GM19023 (cell line): ENCODE measurements around the gene ANG.
"Not testable (repeated sequence)": the region's sequence is repeated elsewhere in the genome, so short reads cannot be mapped to it uniquely, and the experiment has no call there.

Experiments
- ATAC-seq: cut with Tn5 transposase; IDR thresholded peaks from one replicate; pipeline ENCODE4 v1.9.1; 2021; ENCODE audit warnings: mild to moderate bottlenecking, moderate library complexity; ENCODE audit not compliant: unreplicated experiment

ANG gene

DNA sequence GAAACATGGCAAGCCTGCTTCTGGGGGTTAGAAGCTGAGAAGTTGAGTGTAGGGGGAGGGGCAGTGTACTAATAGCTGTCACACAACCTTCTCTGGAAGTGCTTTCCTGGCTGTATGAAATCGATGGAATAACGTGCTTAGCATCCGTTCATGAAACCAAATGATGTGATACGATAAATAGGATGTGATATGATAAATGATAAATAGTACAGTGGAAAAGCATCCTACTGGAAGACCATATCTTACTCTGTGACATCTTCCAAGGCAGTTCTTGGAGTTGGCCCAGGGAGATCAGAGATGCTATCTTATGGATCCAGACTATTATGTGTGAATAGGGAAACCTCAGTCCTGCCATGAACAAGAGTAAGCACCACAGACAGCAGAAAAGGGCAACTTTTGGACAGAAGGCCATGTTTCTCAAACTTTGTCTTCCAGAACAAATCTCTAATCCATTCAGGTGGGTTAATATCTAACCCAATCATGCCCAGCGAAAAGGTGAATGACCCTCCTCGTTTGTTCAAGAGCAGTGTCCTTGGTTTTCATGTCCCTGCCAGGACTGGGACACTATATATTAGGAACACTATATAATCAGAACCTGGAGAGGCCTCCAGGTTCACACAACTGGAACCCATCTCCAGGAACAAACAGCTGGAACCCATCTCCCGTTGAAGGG is at the start of gene ANG:
TSS of gene ANG (plus strand) at position 598 of the 673 bp plus-strand sequence. CDS start 4,801 bp downstream, outside the sequence.
- ATAC-seq = no peak

GRCh38 chr14:20641591-20641990 is 47.0 kb upstream of the ANG start, which contains the start of gene OR6S1:
Gene OR6S1 (minus strand): TSS chr14:20641691. CDS start chr14:20641691, 0 bp downstream.
- ATAC-seq = no peak

- no peak for ATAC-seq
These were observed 46.4 kb upstream of the ANG start for GRCh38 chr14:20642182-20642581.

DNA sequence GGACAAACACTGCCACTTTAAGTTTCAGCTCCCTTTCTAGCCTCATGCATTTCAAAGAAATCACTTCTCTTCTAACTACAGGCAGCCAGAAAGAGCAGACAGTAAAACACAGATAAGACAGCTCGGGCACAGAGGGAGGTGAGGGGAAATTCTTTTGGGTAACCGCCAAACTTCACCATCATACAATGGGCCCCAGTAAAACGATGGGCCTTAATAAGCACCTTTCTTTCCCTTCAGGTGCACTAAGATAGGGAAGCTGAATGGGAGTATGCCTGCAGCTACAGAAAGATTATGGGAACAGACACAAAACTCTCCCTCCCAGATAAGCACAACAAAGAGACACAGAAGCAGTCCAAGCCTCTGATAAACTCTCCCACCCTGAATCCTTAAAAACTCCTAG is 45.8 kb upstream of the ANG start:
- not testable (repeated sequence) for ATAC-seq

GRCh38 chr14:20644520-20644919 is 44.0 kb upstream of the ANG start:
- ATAC-seq = no peak

GRCh38 chr14:20645481-20645880 is 43.1 kb upstream of the ANG start:
- ATAC-seq = no peak

- no peak for ATAC-seq
These were observed 35.3 kb upstream of the ANG start for GRCh38 chr14:20652996-20653975.

- no peak for ATAC-seq
These were observed 32.7 kb upstream of the ANG start for GRCh38 chr14:20655851-20656250.

GRCh38 chr14:20656274-20656673 is 32.3 kb upstream of the ANG start:
- no peak for ATAC-seq

GRCh38 chr14:20657216-20658211 is 31.1 kb upstream of the ANG start:
- no peak for ATAC-seq

DNA sequence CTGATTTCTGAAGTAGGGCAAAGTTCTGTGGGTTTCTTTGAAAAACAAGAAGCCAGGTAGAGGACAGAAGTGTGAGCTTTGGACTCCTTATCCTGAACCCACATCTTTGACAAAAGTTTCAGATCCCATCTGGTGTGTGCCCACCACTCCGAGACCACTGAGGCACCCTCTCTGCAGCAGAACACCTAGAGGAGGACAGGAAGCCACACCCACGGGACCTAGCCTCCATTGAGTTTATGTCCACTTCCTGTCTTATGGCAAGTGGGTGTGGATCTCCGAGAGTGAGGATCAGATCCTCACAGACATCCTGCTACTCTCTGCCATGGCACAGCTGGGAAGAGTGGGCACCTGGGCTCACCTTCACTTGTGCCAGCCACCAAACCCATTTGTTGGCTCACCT is 30.3 kb upstream of the ANG start:
- no peak for ATAC-seq

DNA sequence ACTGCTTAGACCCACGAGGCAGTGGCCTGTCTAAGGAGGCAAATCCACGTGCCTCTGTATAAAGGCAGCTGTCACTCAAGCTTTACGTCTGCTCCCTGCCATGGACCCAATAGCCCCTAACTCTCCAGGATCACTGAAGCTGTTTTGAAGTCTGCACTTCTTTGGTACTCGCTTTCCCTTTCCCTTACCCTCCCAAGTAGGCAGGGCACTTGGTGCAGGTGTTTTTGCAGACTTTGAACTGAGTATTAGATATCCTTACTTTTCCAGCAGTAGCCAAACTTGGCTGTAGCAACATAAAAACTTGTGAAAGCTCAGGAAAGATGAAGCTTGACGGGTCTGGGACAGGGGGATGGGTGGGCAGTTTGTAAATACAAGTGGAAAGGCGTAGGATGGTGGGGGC is 29.2 kb upstream of the ANG start:
- no peak for ATAC-seq

DNA sequence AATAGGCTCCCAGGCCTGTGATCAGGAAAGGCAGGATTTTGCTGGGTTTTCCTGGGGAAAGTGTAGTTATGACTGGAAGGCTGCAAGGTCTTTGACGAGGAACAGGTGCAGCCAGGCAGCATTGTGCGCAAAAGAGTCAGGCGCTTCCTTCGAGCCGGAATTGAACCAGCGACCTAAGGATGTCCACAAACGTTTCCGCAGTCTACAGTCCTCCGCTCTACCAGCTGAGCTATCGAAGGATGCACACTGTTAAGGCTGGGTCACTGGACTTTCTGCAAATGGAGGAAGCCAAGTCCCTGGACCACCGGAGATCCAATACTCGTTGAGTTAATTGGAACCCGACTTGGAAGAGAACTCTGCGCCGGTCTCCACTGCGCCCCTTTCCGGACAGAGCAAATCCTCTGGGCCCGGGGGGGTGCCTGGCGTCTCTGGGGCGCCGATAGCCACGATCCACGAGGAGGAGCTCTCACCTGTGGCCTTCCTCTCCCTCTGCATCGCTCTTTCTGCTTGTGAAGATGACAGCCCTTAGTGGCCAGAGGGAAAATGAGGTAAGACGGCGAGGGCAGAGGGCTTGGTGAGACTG is 28.7 kb upstream of the ANG start:
- ATAC-seq = no peak

DNA sequence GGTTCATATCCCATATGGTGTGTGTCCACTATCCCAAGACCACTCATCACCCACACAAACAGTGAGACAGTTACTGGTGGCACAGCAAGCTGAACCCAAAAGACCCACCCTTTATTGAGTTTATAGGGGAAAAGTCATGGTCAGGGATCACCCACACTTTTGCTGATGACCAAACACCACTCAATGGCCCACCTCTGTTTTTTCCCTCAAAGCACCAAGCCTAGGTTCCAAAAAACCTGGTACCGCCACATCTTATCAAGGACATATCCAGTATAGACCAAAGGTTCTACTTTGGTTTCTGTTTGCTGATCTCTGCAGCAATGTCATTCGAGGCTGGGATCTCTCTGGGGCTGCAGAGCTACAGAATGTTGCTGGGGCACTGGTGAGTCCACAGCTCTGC is 27.4 kb upstream of the ANG start:
- ATAC-seq = no peak

DNA sequence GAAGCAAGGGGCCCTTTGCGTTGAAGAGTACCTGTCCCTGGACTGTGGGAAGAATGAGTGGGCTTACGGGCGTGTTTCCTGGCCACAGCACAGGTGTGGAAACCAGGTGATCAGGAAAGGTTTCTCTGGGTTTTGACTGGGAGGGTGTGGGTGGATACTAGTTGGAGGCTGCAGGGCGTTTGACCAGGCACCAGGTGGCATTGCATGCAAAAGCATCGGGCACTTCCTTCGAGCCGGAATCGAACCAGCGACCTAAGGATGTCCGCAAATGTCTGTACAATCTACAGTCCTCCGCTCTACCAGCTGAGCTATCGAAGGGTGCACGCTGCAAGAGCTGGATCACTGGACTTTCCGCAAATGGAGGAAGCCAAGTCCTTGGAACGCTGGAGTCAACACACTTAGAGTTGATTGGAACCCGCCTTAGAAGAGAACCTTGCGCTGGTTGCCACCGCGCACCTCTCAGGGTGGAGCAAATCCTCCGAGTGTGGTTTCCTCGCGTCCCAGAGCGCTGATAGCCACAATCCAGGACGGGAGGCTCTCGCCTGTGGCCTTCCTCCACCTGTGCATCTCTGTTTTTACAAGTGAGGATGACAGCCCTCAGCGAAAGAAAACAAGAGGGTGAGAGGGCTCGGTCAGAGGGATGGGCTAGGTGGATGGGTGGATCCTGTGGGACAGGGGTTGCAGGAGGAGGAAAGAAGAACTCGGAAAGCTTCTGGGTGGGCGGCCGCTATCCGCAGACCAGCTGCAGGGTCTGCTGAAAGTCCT is 25.4 kb upstream of the ANG start:
- ATAC-seq = peak; percentile 46

GRCh38 chr14:20666400-20666961 is 22.1 kb upstream of the ANG start:
- not testable (repeated sequence) for ATAC-seq

DNA sequence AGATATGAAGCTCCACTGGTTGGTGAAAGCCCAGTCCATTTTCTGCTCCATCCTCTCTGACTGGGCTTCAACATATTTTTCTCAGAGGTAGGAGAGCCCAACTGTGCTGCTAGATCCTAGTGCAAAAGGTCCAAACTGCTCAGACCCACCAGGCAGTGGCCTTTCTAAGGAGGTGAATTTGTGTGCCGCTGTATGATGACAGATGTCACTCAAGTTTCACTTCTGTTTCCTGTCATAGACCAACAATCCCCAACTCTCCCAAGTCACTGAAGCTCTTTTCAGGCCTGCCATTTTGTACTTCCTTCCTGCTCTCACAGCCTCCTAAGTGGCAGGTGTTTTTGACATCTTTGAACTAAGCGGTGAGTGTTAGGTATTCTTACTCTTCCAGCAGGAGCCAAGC is 20.6 kb upstream of the ANG start:
- ATAC-seq = peak; percentile 64

DNA sequence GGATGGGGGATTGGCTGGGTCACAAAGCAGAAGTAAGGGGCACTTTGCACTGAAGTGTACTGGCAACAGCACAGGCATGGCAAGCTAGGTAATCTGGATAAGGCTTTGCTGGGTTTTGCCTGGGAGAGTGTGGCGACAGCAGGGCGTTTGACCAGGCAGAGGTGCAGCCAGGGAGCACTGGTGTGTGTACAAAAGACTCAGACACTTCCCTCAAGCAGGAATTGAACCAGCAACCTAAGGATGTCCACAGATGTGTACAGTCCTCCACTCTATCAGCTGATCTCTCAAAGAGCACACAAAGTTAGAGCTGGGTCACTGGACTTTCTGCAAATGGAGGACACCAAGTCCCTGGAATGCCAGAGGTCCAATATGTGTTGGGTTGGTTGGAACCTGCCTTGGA is 19.6 kb upstream of the ANG start:
- no peak for ATAC-seq

- no peak for ATAC-seq
These were observed 16.8 kb upstream of the ANG start for GRCh38 chr14:20671597-20672283.
